Endothelial cell of umbilical vein (primary cell): ENCODE data around the gene KRTAP10-10. TPM values are rescaled to one million over a fixed set of nuclear protein-coding genes. Genes with fewer than 3 reads are reported as not detected.

Source experiments
- BruUV-seq: library from RNA; stranded (reverse); fragments of 400-500 nt; replicated peaks from 2 replicates; lab custom pipeline; 2021; lab: Mats Ljungman, UMichigan
- CTCF ChIA-PET: fragments of 300-600, 350-600 bp; sonication (Branson Sonifier 250); formaldehyde crosslinking; loops from one replicate; lab custom pipeline; 2021; ENCODE audit warnings: antibody characterized with exemption, inconsistent platforms; lab: Charles Lee
- POLR2A ChIA-PET: fragments of 300-600, 350-600 bp; sonication (Branson Sonifier 250); formaldehyde crosslinking; loops from one replicate; lab custom pipeline; 2021; ENCODE audit warnings: antibody characterized with exemption, inconsistent platforms; lab: Charles Lee
- DNase-seq: peaks from one replicate; pipeline ENCODE4 v3.0.0-alpha.2; 2011; ENCODE audit warnings: low read depth, low spot score
- FAIRE-seq: peaks from 2 replicates; lab custom pipeline; 2011; peaks lifted over from hg19 to GRCh38; lab: Jason Lieb, UNC
- H2AFZ ChIP-seq: 2 replicates; pipeline ENCODE4 v1.6.0; 2012; ENCODE audit warnings: low read depth, low read length, control low read depth, inconsistent platforms
- H3K27ac ChIP-seq: 2 replicates; pipeline ENCODE4 v1.5.1; 2011; ENCODE audit warnings: low read depth, mild to moderate bottlenecking, control low read depth, low read length, moderate library complexity; ENCODE audit not compliant: insufficient read depth
- H3K27me3 ChIP-seq, 2 experiments: 2 replicates each; pipeline versions ENCODE4 v1.6.0 to v1.6.1; 2011; ENCODE audit warnings: low read length in 2 of 2, mixed read lengths in 1 of 2; ENCODE audit not compliant: control insufficient read depth in 2 of 2, insufficient read depth in 2 of 2
- H3K36me3 ChIP-seq, 2 experiments: 2 replicates in 1 of 2; 3 replicates in 1 of 2; pipeline ENCODE4 v1.5.1; 2011; ENCODE audit warnings: low read length in 2 of 2, mild to moderate bottlenecking in 1 of 2, moderate library complexity in 1 of 2; ENCODE audit not compliant: control insufficient read depth in 2 of 2, insufficient read depth in 2 of 2; ENCODE audit errors: extremely low read depth in 1 of 2
- H3K4me1 ChIP-seq: 3 replicates; pipeline ENCODE4 v1.5.1; 2011; ENCODE audit warnings: mild to moderate bottlenecking, low read length; ENCODE audit not compliant: control insufficient read depth, insufficient read depth; ENCODE audit errors: extremely low read depth
- H3K4me2 ChIP-seq: 2 replicates; pipeline ENCODE4 v1.6.1; 2011; ENCODE audit warnings: low read length, control low read depth, mixed read lengths; ENCODE audit not compliant: insufficient read depth
- H3K4me3 ChIP-seq, 3 experiments: fragments of 200-600 bp in 1 of 3; sonication (generic), shearing (Covaris generic) in 1 of 3; replicated peaks in 1 of 3; 2 replicates each; pipeline ENCODE4 v1.5.1; 2011 to 2016; ENCODE audit warnings: control low read depth in 3 of 3, low read length in 3 of 3, mild to moderate bottlenecking in 2 of 3, inconsistent platforms in 1 of 3, low read depth in 1 of 3, moderate library complexity in 1 of 3; ENCODE audit not compliant: insufficient read depth in 1 of 3
- H3K79me2 ChIP-seq: 2 replicates; pipeline ENCODE4 v1.6.0; 2012; ENCODE audit warnings: low read length, inconsistent platforms; ENCODE audit not compliant: control insufficient read depth, insufficient read depth
- H3K9ac ChIP-seq: replicated peaks from 2 replicates; pipeline ENCODE3; 2011; ENCODE audit warnings: low read length, control low read depth; ENCODE audit not compliant: insufficient read depth; ENCODE audit errors: extremely low read depth
- H3K9me1 ChIP-seq: replicated peaks from 3 replicates; pipeline ENCODE4 v1.6.0; 2011; ENCODE audit warnings: mild to moderate bottlenecking, low read length; ENCODE audit not compliant: control insufficient read depth, insufficient read depth; ENCODE audit errors: extremely low read depth
- H3K9me3 ChIP-seq: replicated peaks from 2 replicates; pipeline ENCODE4 v1.5.1; 2012; ENCODE audit warnings: low read length, inconsistent platforms; ENCODE audit not compliant: control insufficient read depth, insufficient read depth
- H4K20me1 ChIP-seq: replicated peaks from 2 replicates; pipeline ENCODE3; 2011; ENCODE audit warnings: mild to moderate bottlenecking, low read length; ENCODE audit not compliant: control insufficient read depth, insufficient read depth; ENCODE audit errors: extremely low read depth
- EZH2 ChIP-seq: IDR thresholded peaks from 2 replicates; pipeline ENCODE4 v1.6.1; 2012; ENCODE audit warnings: borderline replicate concordance, low read depth, mild to moderate bottlenecking, moderate library complexity, low read length, inconsistent platforms; ENCODE audit not compliant: severe bottlenecking
- FOS ChIP-seq: IDR thresholded peaks from 2 replicates; pipeline ENCODE4 v1.6.1; 2011; ENCODE audit warnings: mild to moderate bottlenecking, low read length, moderate library complexity, borderline replicate concordance; ENCODE audit not compliant: insufficient read depth
- GATA2 ChIP-seq: IDR thresholded peaks from 2 replicates; pipeline ENCODE4 v1.7.0; 2011; ENCODE audit warnings: low read depth, mild to moderate bottlenecking, moderate library complexity, mixed read lengths, low read length; ENCODE audit not compliant: insufficient read length, insufficient read depth
- JUN ChIP-seq: IDR thresholded peaks from 2 replicates; pipeline ENCODE4 v1.6.1; 2011; ENCODE audit warnings: borderline replicate concordance, low read depth; ENCODE audit not compliant: insufficient read length, insufficient read depth
- MYC ChIP-seq: IDR thresholded peaks from one replicate; pipeline ENCODE4 v1.6.1; 2011; ENCODE audit warnings: mild to moderate bottlenecking, low read depth, low read length
- POLR2A ChIP-seq: IDR thresholded peaks from 2 replicates; pipeline ENCODE4 v1.6.1; 2012; ENCODE audit warnings: low read depth, mild to moderate bottlenecking, control low read depth, low read length
- POLR2AphosphoS5 ChIP-seq: IDR thresholded peaks from 2 replicates; pipeline ENCODE4 v1.6.1; 2012; ENCODE audit warnings: low read depth, mild to moderate bottlenecking, control low read depth, low read length, moderate library complexity; ENCODE audit not compliant: insufficient read depth
- dilution Hi-C: fragments of 300-500 bp; cut with MboI; formaldehyde crosslinking; loops from one replicate; pipeline ENCODE4 v1.15.0; 2019; ENCODE audit warnings: low sequenced_read_pairs; ENCODE audit not compliant: extremely low pct_ligation_motif_present
- intact Hi-C: fragments of 100-400 bp; cut with micrococcal nuclease; formaldehyde crosslinking; loops from one replicate; pipeline ENCODE4 v1.10.0; 2022
- polyA plus RNA-seq, 4 experiments: library from polyadenylated mRNA; depleted of rRNA in 3 of 4; stranded (reverse) in 3 of 4; unstranded in 1 of 4; fragments of >200 nt; gene quantifications; 2 replicates each; pipeline versions ENCODE4 v1.2.1 to v1.2.3, GENCODE V29; 2011 to 2012; ENCODE audit warnings: missing spikeins in 1 of 4
- total RNA-seq: library from RNA; stranded (reverse); gene quantifications from 2 replicates; pipeline ENCODE4 v1.2.3, GENCODE V29; 2021
- TF ChIP-seq, protein P1 (sequence below), 2 donors: IDR thresholded peaks; 1 replicate in 1 of 2; 2 replicates in 1 of 2; pipeline ENCODE4 v1.5.1; 2011; ENCODE audit warnings: low read length in 2 of 2, mild to moderate bottlenecking in 2 of 2, moderate library complexity in 2 of 2, control low read depth in 1 of 2, inconsistent platforms in 1 of 2, low read depth in 1 of 2; ENCODE audit not compliant: insufficient read depth in 1 of 2; ENCODE audit errors: extremely low read depth in 1 of 2
- TF ChIP-seq, protein P2 (sequence below): IDR thresholded peaks from 2 replicates; pipeline ENCODE4 v1.6.1; 2011; ENCODE audit not compliant: insufficient read depth, insufficient read length

Gene KRTAP10-10
- total and polyA plus RNA-seq, 2 donors (not counting 3 experiments of a cell fraction or from before 2014, with no cell fraction given) = not detected

DNA sequence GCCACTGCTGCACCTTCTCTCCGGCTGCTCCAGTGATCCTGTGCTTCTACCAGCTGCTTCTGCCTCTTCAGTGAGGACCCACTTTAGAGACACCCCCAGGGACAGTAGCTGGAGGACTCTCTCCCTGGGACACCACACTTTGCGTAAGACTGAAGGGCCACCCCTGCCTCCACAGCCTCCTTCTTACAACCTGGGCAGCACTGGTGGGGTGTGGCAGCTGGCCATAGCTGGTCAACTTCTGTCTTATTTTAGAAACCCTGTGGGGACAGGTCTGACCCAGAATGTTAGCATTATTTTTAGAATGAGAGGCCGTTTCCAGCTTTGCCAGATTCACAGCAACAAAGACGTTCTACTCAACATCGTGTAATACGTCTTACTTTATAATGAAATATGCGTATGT, 11.4 kb upstream of the KRTAP10-10 start:
- CTCF ChIA-PET = no interaction called here
- Histone ChIP-seq H3K4me3 (no peak overlapping the region), H3K9ac (no peak overlapping the region), H3K27ac (no peak overlapping the region), H3K27me3 (no peaks in the 10 kb centered on the region), H3K36me3 (no peaks in the 10 kb centered on the region), H3K9me1 (no peaks in the 10 kb centered on the region), H4K20me1 (no peaks in the 10 kb centered on the region), H3K4me1 (no peaks in the 10 kb centered on the region), H3K79me2 (no peaks in the 10 kb centered on the region), H3K9me3 (no peaks in the 10 kb centered on the region), H3K4me2 (no peak overlapping the region), H2AFZ (no peak overlapping the region)
- DNase-seq = no peak
- POLR2A ChIA-PET = no interaction called here
- no peak for FAIRE-seq
- no peak for TF ChIP-seq MYC
- TF ChIP-seq, protein P1, sequence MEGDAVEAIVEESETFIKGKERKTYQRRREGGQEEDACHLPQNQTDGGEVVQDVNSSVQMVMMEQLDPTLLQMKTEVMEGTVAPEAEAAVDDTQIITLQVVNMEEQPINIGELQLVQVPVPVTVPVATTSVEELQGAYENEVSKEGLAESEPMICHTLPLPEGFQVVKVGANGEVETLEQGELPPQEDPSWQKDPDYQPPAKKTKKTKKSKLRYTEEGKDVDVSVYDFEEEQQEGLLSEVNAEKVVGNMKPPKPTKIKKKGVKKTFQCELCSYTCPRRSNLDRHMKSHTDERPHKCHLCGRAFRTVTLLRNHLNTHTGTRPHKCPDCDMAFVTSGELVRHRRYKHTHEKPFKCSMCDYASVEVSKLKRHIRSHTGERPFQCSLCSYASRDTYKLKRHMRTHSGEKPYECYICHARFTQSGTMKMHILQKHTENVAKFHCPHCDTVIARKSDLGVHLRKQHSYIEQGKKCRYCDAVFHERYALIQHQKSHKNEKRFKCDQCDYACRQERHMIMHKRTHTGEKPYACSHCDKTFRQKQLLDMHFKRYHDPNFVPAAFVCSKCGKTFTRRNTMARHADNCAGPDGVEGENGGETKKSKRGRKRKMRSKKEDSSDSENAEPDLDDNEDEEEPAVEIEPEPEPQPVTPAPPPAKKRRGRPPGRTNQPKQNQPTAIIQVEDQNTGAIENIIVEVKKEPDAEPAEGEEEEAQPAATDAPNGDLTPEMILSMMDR (IDR thresholded peaks at IDR 0.05; ENCODE audit: extremely low read depth in 1 of 2, insufficient read depth in 1 of 2, low read depth in 1 of 2, low read length in 2 of 2) = no peak
- TF ChIP-seq, protein P2, sequence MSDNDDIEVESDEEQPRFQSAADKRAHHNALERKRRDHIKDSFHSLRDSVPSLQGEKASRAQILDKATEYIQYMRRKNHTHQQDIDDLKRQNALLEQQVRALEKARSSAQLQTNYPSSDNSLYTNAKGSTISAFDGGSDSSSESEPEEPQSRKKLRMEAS = no peak
- no peak for TF ChIP-seq POLR2AphosphoS5
- TF ChIP-seq POLR2A = no peak
- no peak for TF ChIP-seq EZH2
- dilution Hi-C loops = no loop called here
- no TSS peak for BruUV-seq
- intact Hi-C loops = no loop called here

DNA sequence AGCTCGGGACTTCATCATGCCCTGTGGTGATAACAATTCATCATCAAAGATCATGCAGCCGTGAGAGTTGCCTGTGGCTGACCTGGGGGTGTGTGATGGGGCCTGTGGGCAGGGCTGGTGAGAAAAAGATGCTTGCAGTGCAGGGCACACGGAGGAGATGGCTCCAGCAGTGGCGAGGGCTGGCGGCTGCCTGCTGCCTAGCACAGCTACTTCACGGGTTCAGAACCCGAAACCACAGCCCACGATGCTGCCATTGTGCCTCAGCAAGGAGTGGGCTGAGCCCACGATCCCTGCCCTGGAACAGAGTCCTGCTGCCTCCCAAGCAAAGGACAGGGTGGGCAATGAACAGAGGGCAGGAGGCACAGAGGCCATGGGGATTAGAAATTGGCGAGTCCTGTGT, 10.9 kb upstream of the KRTAP10-10 start:
- intact Hi-C loops (no loop called here), dilution Hi-C loops (no loop called here)
- no peak for DNase-seq
- CTCF ChIA-PET = no interaction called here
- H3K4me2 ChIP-seq = no peak overlapping the region
- H2AFZ ChIP-seq = no peak overlapping the region
- no peaks in the 10 kb centered on the region for H3K9me3 ChIP-seq
- H3K9me1 ChIP-seq = no peaks in the 10 kb centered on the region
- no peak overlapping the region for H3K4me3 ChIP-seq
- no peak overlapping the region for H3K9ac ChIP-seq
- no peaks in the 10 kb centered on the region for H4K20me1 ChIP-seq
- TF ChIP-seq, protein P1 (IDR thresholded peaks at IDR 0.05; ENCODE audit: extremely low read depth in 1 of 2, insufficient read depth in 1 of 2, low read depth in 1 of 2, low read length in 2 of 2) = no peak
- no peak for TF ChIP-seq POLR2A
- TF ChIP-seq JUN = no peak
- no peak for TF ChIP-seq EZH2
- no peak for TF ChIP-seq POLR2AphosphoS5
- no peak for TF ChIP-seq MYC
- TF ChIP-seq FOS = no peak
- TF ChIP-seq, protein P2 = no peak
- no peak for TF ChIP-seq GATA2
- H3K79me2 ChIP-seq = no peaks in the 10 kb centered on the region
- FAIRE-seq = no peak
- H3K27me3 ChIP-seq = no peaks in the 10 kb centered on the region
- POLR2A ChIA-PET = no interaction called here
- BruUV-seq = no TSS peak
- H3K27ac ChIP-seq = no peak overlapping the region
- H3K4me1 ChIP-seq = no peaks in the 10 kb centered on the region
- H3K36me3 ChIP-seq = no peaks in the 10 kb centered on the region
